Lung (tissue), 12 donors: ENCODE measurements around the gene NCOA3. TPM values are rescaled to one million over a fixed set of nuclear protein-coding genes. Genes with fewer than 3 reads are reported as not detected.

Source experiments
- ATAC-seq: fragments of 200-7000 bp; cut with Tn5 transposase; one replicate; pipeline ENCODE4 v1.9.1; 2020; ENCODE audit warnings: moderate number of reproducible peaks; ENCODE audit not compliant: insufficient read depth, low FRiP score
- DNase-seq, 3 donors: peaks; one replicate each; pipeline ENCODE4 v3.0.0-alpha.2; 2013 to 2017
- H3K27ac ChIP-seq, 2 donors: one replicate each; pipeline ENCODE4 v1.5.1; 2013; ENCODE audit warnings: mild to moderate bottlenecking in 2 of 2, moderate library complexity in 2 of 2, control low read depth in 1 of 2, inconsistent platforms in 1 of 2, low read depth in 1 of 2, low read length in 1 of 2
- H3K27me3 ChIP-seq, 3 donors: one replicate each; pipeline ENCODE4 v1.5.1; 2013; ENCODE audit warnings: low read length in 2 of 3; ENCODE audit not compliant: control insufficient read depth in 3 of 3, insufficient read depth in 3 of 3
- H3K36me3 ChIP-seq, 4 donors: one replicate each; pipeline ENCODE4 v1.5.1; 2013; ENCODE audit warnings: low read length in 4 of 4, mild to moderate bottlenecking in 1 of 4, moderate library complexity in 1 of 4; ENCODE audit not compliant: control insufficient read depth in 4 of 4, insufficient read depth in 4 of 4
- H3K4me1 ChIP-seq, 5 donors: one replicate each; pipeline ENCODE4 v1.5.1; 2013; ENCODE audit warnings: low read length in 5 of 5, mild to moderate bottlenecking in 2 of 5, moderate library complexity in 1 of 5; ENCODE audit not compliant: control insufficient read depth in 5 of 5, insufficient read depth in 5 of 5
- H3K4me3 ChIP-seq: one replicate; pipeline ENCODE4 v1.5.1; 2013; ENCODE audit warnings: mild to moderate bottlenecking, control low read depth, moderate library complexity
- H3K9ac ChIP-seq, 2 donors: one replicate each; pipeline ENCODE4 v1.5.1; 2013; ENCODE audit warnings: low read length in 2 of 2, control low read depth in 1 of 2; ENCODE audit not compliant: insufficient read depth in 1 of 2
- H3K9me3 ChIP-seq, 4 donors: one replicate each; pipeline ENCODE4 v1.5.1; 2013; ENCODE audit warnings: low read length in 3 of 4, mild to moderate bottlenecking in 1 of 4, moderate library complexity in 1 of 4; ENCODE audit not compliant: control insufficient read depth in 4 of 4, insufficient read depth in 3 of 4
- WGBS, 2 donors: extraction: QIAGEN DNeasy Blood & Tissue Kit; methylation state at CpG; one replicate each; pipeline ENCODE4 v1.1.7; 2013; 5-methylcytosine and 5-hydroxymethylcytosine counted together
- polyA plus RNA-seq, 2 donors: library from polyadenylated mRNA; stranded (reverse); fragments of 200-250 nt; gene quantifications; one replicate each; pipeline ENCODE4 v1.2.1, GENCODE V29; 2013
- total RNA-seq, 2 donors: library from RNA; depleted of rRNA in 1 of 2; stranded (reverse); fragments of >200 nt in 1 of 2; gene quantifications; one replicate each; pipeline ENCODE4 v1.2.1, GENCODE V29; 2014 to 2021
- TF ChIP-seq, protein P1 (sequence below): IDR thresholded peaks from 2 replicates; pipeline ENCODE4 v1.5.1; 2012; ENCODE audit warnings: mild to moderate bottlenecking; ENCODE audit errors: control extremely low read depth, extremely low read depth
- donor health status: control.
- donor health status: control.
- donor health status: Bipolar disorder and iron deficiency.
- donor health status: healthy.
- donor health status: DM: yes; HTN: yes; CAD: no.

Gene NCOA3
- total and polyA plus RNA-seq, 4 donors, result 5.5 to 69.4 (median 22.6) TPM

DNA sequence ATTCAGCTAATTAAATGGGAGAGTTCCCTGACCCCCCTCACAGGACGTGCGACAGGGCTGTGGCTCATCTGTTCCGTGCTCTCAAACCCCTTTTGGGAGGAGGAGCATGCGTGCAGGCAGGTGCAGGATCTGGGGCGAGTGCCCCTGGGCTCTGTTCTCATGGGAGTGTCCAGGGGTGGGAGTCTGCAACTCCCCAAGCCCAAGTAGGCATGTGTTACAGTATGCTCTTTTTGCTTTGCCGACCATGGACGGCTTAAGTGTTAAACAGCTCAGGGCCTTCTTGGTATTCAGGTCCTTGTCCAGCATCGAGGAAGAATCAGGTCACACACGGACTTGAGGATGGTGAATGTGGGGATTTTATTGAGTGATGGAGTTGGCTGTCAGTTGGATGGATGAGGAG is 101.6 kb downstream of the NCOA3 start:
- no peak overlapping the region for H3K4me3 ChIP-seq
- DNase-seq (no peak), ATAC-seq (no peak)
- H3K27me3 ChIP-seq, result no peaks in the 10 kb centered on the region
- H3K4me1 ChIP-seq, result peaks cover 2 to 24% (median 11%) of the 10 kb centered on the region in 5 donors
- H3K36me3 ChIP-seq, result no peaks in the 10 kb centered on the region
- H3K9me3 ChIP-seq, result no peaks in the 10 kb centered on the region
- WGBS, 2 donors, result 96 to 98% methylated on average over 9 of the region's 9 CpGs
- H3K27ac ChIP-seq, result no peak overlapping the region
- TF ChIP-seq, protein P1, sequence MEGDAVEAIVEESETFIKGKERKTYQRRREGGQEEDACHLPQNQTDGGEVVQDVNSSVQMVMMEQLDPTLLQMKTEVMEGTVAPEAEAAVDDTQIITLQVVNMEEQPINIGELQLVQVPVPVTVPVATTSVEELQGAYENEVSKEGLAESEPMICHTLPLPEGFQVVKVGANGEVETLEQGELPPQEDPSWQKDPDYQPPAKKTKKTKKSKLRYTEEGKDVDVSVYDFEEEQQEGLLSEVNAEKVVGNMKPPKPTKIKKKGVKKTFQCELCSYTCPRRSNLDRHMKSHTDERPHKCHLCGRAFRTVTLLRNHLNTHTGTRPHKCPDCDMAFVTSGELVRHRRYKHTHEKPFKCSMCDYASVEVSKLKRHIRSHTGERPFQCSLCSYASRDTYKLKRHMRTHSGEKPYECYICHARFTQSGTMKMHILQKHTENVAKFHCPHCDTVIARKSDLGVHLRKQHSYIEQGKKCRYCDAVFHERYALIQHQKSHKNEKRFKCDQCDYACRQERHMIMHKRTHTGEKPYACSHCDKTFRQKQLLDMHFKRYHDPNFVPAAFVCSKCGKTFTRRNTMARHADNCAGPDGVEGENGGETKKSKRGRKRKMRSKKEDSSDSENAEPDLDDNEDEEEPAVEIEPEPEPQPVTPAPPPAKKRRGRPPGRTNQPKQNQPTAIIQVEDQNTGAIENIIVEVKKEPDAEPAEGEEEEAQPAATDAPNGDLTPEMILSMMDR, result no peak
- no peak overlapping the region for H3K9ac ChIP-seq

GRCh38 chr20:47605673-47606413 is 104.2 kb downstream of the NCOA3 start:
- no peaks in the 10 kb centered on the region for H3K36me3 ChIP-seq
- ATAC-seq (no peak), DNase-seq (no peak)
- no peaks in the 10 kb centered on the region for H3K27me3 ChIP-seq
- peaks cover 1 to 14% (median 10%) of the 10 kb centered on the region in 5 donors for H3K4me1 ChIP-seq
- no peak overlapping the region for H3K4me3 ChIP-seq
- no peak overlapping the region for H3K9ac ChIP-seq
- H3K9me3 ChIP-seq, result no peaks in the 10 kb centered on the region
- H3K27ac ChIP-seq, result no peak overlapping the region
- TF ChIP-seq, protein P1, result no peak
- 67 to 83% methylated on average over 9 of the region's 9 CpGs for WGBS, 2 donors

GRCh38 chr20:47606414-47606982 is 104.8 kb downstream of the NCOA3 start:
- Histone ChIP-seq H3K9me3 (no peaks in the 10 kb centered on the region), H3K27me3 (no peaks in the 10 kb centered on the region), H3K27ac (no peak overlapping the region), H3K4me1 (peaks cover 3 to 17% (median 5%) of the 10 kb centered on the region in 5 donors), H3K36me3 (no peaks in the 10 kb centered on the region), H3K9ac (no peak overlapping the region), H3K4me3 (no peak overlapping the region)
- DNase-seq, result no peak
- TF ChIP-seq, protein P1, result no peak
- 74 to 95% methylated on average over 7 of the region's 7 CpGs for WGBS, 2 donors
- no peak for ATAC-seq
